ENCODE measurements around the gene DNAJA4.

DNAJA4 gene

GRCh38 chr15:78280319-78281072 lies 16.1 kb downstream of the DNAJA4 start:
- no peak for DNase-seq (ENCODE audit: low read depth)

GRCh38 chr15:78282324-78282723 lies 18.0 kb downstream of the DNAJA4 start:
- DNase-seq (ENCODE audit: low read depth): no peak

GRCh38 chr15:78284758-78285157 lies 20.4 kb downstream of the DNAJA4 start:
- no peak for DNase-seq (ENCODE audit: low read depth)

- no peak for DNase-seq (ENCODE audit: low read depth)
These were observed 25.9 kb downstream of the DNAJA4 start for GRCh38 chr15:78290222-78290621.

GRCh38 chr15:78291052-78291451 lies 26.7 kb downstream of the DNAJA4 start:
- no peak for DNase-seq (ENCODE audit: low read depth)

- no peak for DNase-seq (ENCODE audit: low read depth)
These were observed 27.3 kb downstream of the DNAJA4 start for GRCh38 chr15:78291698-78292097.

- DNase-seq (ENCODE audit: low read depth): no peak
These were observed 27.9 kb downstream of the DNAJA4 start for GRCh38 chr15:78292219-78292618.

- DNase-seq (ENCODE audit: low read depth): peak; percentile 90
These were observed 35.0 kb downstream of the DNAJA4 start, which contains the start of gene SKIC8 for GRCh38 chr15:78299101-78299930. Gene SKIC8, minus strand, starts transcription at chr15:78299609. Its CDS starts 3,923 bp downstream, at chr15:78295686.

- no peak for DNase-seq (ENCODE audit: low read depth)
These were observed 37.0 kb downstream of the DNAJA4 start for GRCh38 chr15:78301326-78301725.

GRCh38 chr15:78301828-78302227 lies 37.5 kb downstream of the DNAJA4 start:
- DNase-seq (ENCODE audit: low read depth): no peak

- no peak for DNase-seq (ENCODE audit: low read depth)
These were observed 38.4 kb downstream of the DNAJA4 start for GRCh38 chr15:78302579-78303312.

GRCh38 chr15:78304216-78305066 lies 40.1 kb downstream of the DNAJA4 start:
- DNase-seq (ENCODE audit: low read depth): no peak

- no peak for DNase-seq (ENCODE audit: low read depth)
These were observed 41.9 kb downstream of the DNAJA4 start for GRCh38 chr15:78306176-78306774.

- no peak for DNase-seq (ENCODE audit: low read depth)
These were observed 43.6 kb downstream of the DNAJA4 start for GRCh38 chr15:78307976-78308375.

- DNase-seq (ENCODE audit: low read depth): peak; percentile 33
These were observed 44.2 kb downstream of the DNAJA4 start for GRCh38 chr15:78308422-78309032.

GRCh38 chr15:78311292-78311691 lies 46.9 kb downstream of the DNAJA4 start:
- no peak for DNase-seq (ENCODE audit: low read depth)

- no peak for DNase-seq (ENCODE audit: low read depth)
These were observed 48.2 kb downstream of the DNAJA4 start for GRCh38 chr15:78312536-78312935.

- no peak for DNase-seq (ENCODE audit: low read depth)
These were observed 48.6 kb downstream of the DNAJA4 start for GRCh38 chr15:78312957-78313356.

- DNase-seq (ENCODE audit: low read depth): no peak
These were observed 49.0 kb downstream of the DNAJA4 start for GRCh38 chr15:78313383-78313782.

GRCh38 chr15:78314181-78314581 lies 49.8 kb downstream of the DNAJA4 start:
- DNase-seq (ENCODE audit: low read depth): no peak

Data from CMK (cell line).